Astrocyte of the spinal cord (primary cell): ENCODE measurements around the gene KLK3.

ENCODE experiments used
- DNase-seq: peaks from one replicate; pipeline ENCODE4 v3.0.0; 2011; ENCODE audit warnings: low read depth, low spot score
- H3K4me3 ChIP-seq: 2 replicates; pipeline ENCODE4 v1.5.1; 2011; ENCODE audit warnings: low read depth, mild to moderate bottlenecking, low read length, moderate library complexity
- in situ Hi-C: cut with HindIII; loops from 2 replicates; pipeline ENCODE4 v1.10.0; 2017; ENCODE audit warnings: low sequenced_read_pairs
- TF ChIP-seq, protein P1 (sequence below): IDR thresholded peaks from 2 replicates; pipeline ENCODE4 v1.5.1; 2012; ENCODE audit warnings: low read depth, mild to moderate bottlenecking, low read length, inconsistent platforms

KLK3 gene

DNA sequence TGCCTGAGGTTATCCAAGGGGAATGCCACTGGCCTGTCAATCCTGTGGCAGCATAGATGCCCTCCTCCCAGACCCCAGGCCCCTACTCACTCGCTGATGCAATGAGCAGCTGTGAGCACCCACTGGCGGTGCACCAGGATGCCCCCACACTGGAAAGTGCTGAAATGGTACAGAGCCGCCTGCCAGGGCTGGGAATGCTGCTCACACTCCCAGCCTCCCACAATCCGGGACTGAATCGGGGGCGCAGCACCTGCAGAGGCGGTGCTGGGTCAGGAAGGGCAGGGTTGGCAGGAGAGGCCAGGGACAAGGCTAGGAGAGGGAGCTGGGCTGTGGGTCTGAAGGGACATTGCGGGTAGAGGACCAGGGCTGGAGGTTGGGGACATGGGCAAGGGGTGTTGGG, 33.1 kb upstream of the KLK3 start:
- no peak overlapping the region for H3K4me3 ChIP-seq
- in situ Hi-C loops: no loop called here
- DNase-seq: no peak
- TF ChIP-seq, protein P1, sequence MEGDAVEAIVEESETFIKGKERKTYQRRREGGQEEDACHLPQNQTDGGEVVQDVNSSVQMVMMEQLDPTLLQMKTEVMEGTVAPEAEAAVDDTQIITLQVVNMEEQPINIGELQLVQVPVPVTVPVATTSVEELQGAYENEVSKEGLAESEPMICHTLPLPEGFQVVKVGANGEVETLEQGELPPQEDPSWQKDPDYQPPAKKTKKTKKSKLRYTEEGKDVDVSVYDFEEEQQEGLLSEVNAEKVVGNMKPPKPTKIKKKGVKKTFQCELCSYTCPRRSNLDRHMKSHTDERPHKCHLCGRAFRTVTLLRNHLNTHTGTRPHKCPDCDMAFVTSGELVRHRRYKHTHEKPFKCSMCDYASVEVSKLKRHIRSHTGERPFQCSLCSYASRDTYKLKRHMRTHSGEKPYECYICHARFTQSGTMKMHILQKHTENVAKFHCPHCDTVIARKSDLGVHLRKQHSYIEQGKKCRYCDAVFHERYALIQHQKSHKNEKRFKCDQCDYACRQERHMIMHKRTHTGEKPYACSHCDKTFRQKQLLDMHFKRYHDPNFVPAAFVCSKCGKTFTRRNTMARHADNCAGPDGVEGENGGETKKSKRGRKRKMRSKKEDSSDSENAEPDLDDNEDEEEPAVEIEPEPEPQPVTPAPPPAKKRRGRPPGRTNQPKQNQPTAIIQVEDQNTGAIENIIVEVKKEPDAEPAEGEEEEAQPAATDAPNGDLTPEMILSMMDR: no peak

DNA sequence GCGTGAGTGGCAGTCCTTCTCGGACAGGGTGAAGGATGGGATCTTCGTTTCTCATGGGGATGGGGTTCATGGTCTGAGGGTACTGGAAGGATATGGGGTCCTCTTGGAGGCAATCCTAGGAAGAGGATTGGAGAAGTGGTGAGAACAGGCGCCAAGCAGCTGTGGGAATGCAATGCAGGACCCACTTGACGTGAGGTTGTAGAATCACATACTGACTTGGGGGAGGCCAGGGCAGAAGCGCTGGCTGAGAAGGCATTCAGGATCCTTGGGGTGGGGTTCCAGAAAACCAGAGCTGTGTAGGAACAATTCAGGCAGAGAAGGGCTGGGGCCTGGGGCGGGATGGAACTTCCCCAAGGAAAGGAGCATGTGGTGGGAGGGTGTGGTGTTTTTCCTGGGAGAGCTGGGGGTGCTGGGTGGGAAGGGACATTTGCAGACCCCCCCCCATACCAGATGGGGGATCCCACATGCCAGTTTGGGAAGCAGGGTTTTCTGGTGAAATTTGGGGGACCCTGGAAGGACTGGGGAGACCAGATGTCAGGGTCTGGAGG, 32.0 kb upstream of the KLK3 start:
- no peak overlapping the region for H3K4me3 ChIP-seq
- in situ Hi-C loops: no loop called here
- no peak for DNase-seq
- TF ChIP-seq, protein P1: no peak

DNA sequence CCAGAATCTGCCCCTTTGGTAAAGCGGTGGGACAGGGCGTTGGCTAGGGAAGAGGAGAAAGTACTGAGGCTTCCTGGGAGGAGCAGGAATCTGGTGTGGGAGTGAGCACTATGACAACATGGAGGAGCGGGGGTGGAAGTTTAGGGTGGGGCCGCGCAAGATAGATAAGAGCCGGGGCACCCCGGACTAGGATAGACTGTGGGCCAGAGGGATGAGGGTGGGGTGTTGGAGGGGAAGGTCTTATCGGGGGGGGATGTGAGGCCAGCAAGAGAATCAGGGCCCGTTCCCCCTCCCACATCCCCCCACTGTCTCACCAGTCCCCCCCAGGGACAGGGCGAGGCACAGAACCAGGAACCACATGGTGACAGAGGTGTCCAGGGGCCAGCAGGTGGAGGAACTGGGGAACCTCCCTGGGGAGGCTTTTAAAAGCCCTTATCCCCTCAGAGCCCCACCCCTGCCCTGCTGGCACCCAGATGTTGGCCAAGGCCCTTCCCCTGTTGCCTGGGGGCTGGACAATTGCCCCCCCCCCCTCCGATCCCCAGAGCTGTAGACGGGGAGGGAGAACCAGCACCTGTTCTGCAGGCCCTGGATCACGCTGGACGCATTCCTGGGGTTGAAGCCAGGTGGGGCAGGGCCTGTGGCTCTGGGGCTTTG, 31.2 kb upstream of the KLK3 start, which contains the start of gene KLK1:
KLK1 (minus strand) TSS at position 399 of the 654 bp plus-strand sequence; CDS start at position 360, 39 bp downstream.
- no peak for DNase-seq
- TF ChIP-seq, protein P1: no peak
- in situ Hi-C loops: no loop called here
- no peak within 1 kb of the TSS for H3K4me3 ChIP-seq

DNA sequence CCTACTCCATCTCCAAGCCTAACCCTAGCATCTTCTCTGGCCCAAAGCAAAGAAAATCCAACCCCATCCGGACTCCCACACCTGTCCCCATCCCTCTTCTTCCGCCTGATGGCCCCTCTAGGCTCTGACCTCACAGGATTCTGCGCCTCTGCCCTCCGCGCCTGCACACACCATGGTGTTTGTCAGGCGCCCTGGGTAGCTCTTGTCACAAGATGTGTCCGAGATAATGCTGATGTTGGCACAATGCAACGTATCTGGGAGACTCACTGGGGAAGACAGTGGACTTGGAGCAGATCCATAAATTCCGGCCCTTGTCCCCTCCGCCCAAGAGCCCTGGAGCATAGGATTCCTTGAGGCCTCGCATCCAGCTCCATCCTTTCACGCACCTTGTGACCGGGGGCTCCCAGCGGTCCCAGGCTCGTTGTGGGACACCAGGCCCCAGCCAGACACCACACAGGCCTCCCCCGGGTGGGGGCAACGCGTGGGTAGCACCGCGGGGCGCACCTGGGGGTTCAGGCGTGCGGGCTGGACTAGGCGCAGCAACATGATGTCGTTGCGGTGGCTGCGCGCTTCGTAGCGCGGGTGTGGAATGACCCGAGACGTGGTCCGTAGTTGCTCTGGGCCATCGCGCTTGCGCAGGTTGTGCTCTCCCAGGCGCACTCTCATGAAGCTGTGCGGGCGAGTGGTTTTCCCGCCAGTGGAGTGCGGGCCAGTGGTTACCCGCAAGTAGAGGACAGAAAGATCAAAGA, 28.0 kb upstream of the KLK3 start:
- H3K4me3 ChIP-seq: no peak overlapping the region
- TF ChIP-seq, protein P1: no peak
- in situ Hi-C loops: no loop called here
- DNase-seq: no peak

DNA sequence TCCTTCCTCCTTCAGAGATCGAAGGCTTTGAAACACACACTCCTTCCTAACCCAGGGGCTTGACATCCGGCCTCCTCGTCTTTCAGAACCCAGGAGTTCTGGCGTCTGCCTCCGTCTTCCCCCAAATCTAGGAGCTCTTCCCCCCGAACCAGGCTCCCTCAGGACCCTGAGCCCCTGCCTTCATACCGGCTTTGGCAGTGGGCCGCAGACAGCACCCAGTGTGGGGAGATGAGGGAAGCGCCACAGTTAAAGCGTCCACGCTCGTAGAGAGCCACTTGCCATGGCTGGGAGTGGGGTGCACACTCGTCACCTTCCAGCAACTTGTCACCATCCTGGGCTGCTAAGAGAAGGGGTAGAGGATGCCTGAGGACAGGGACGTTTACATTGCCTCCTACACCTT, 27.2 kb upstream of the KLK3 start:
- H3K4me3 ChIP-seq: no peak overlapping the region
- in situ Hi-C loops: no loop called here
- DNase-seq: no peak
- TF ChIP-seq, protein P1: no peak

DNA sequence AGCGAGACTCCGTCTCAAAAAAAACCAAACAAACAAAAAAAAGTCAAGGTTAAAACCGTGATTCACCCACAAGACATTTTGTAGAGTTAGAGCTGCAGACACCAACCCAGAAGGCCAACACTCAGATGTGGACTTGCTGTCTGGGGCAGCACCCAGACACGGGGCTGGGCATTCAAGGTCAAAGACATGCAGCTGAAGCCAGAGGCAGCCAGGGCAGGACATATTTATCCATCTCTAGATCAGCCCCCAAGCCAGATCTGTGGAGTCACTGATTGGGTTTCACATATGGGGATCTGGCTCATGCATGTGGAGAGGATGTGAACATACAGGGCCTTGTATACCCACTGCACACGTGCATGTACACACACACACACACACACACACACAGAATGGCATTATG, 24.9 kb upstream of the KLK3 start:
- no peak for DNase-seq
- TF ChIP-seq, protein P1: no peak
- in situ Hi-C loops: no loop called here
- H3K4me3 ChIP-seq: no peak overlapping the region
